RWPE1 (cell line): ENCODE measurements around the gene SF3B3.

ENCODE experiments used
- CTCF ChIA-PET: fragments of 350-600 bp; sonication (Branson Sonifier 250); formaldehyde crosslinking; extraction: SDS; loops from one replicate; lab custom pipeline; 2021; lab: Yijun Ruan, JAX
- POLR2A ChIA-PET: fragments of 400-600 bp; formaldehyde crosslinking; extraction: SDS; loops from one replicate; lab custom pipeline; 2020; ENCODE audit warnings: antibody characterized with exemption; ENCODE audit not compliant: low non-redundant PET; lab: Yijun Ruan, JAX
- DNase-seq: peaks from one replicate; pipeline ENCODE4 v3.0.0; 2012; ENCODE audit warnings: low spot score
- H3K27ac ChIP-seq: fragments of 450-650 bp; 2 replicates; pipeline ENCODE4 v1.5.1; 2017
- TF ChIP-seq, protein P1 (sequence below): fragments of 450-650 bp; conservative IDR thresholded peaks from 2 replicates; pipeline ENCODE4 v1.5.1; 2017; ENCODE audit warnings: low read depth, mild to moderate bottlenecking

The SF3B3 gene

DNA sequence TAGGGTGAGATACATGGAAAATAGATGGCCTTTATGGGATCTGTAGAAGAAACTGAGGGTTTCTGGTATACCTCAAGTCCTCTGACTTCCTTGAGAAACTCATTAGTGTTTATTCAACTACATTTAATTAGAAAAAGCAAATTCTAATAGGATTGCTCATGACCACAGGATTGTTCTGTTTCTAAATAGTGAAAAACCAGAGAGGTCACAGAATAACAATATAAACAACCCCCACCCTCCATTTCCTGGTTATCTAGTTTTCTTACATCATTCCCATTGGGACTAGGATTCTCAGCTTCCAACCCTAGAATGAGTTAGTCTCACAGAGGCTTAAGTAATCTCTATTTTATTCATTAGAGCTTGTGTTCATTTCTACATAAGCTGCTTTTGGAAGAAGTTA, 30.0 kb downstream of the SF3B3 start:
- TF ChIP-seq, protein P1, sequence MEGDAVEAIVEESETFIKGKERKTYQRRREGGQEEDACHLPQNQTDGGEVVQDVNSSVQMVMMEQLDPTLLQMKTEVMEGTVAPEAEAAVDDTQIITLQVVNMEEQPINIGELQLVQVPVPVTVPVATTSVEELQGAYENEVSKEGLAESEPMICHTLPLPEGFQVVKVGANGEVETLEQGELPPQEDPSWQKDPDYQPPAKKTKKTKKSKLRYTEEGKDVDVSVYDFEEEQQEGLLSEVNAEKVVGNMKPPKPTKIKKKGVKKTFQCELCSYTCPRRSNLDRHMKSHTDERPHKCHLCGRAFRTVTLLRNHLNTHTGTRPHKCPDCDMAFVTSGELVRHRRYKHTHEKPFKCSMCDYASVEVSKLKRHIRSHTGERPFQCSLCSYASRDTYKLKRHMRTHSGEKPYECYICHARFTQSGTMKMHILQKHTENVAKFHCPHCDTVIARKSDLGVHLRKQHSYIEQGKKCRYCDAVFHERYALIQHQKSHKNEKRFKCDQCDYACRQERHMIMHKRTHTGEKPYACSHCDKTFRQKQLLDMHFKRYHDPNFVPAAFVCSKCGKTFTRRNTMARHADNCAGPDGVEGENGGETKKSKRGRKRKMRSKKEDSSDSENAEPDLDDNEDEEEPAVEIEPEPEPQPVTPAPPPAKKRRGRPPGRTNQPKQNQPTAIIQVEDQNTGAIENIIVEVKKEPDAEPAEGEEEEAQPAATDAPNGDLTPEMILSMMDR = no peak
- CTCF ChIA-PET = no interaction called here
- H3K27ac ChIP-seq = no peak overlapping the region

DNA sequence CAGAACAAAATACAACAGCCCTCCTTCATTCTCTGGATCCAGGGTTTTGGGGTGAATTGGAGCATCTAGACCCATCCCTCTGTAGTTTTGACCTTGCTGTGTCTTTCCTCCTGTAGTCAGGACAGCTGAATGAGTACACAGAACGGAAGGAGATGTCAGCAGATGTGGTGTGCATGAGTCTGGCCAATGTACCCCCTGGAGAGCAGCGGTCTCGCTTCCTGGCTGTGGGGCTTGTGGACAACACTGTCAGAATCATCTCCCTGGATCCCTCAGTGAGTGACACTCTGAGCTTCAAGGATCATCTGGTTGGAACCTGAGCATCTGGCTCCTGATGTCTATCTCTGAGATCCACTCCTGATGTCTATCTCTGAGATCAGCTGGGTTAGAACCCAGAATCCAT, 32.4 kb downstream of the SF3B3 start:
- ChIA-PET POLR2A (no interaction called here), CTCF (no interaction called here)
- DNase-seq = no peak
- H3K27ac ChIP-seq = no peak overlapping the region
- TF ChIP-seq, protein P1 = no peak

More for the DNA sequence above, 30.0 kb downstream of the SF3B3 start:
- POLR2A ChIA-PET = no interaction called here
- no peak for DNase-seq

DNA sequence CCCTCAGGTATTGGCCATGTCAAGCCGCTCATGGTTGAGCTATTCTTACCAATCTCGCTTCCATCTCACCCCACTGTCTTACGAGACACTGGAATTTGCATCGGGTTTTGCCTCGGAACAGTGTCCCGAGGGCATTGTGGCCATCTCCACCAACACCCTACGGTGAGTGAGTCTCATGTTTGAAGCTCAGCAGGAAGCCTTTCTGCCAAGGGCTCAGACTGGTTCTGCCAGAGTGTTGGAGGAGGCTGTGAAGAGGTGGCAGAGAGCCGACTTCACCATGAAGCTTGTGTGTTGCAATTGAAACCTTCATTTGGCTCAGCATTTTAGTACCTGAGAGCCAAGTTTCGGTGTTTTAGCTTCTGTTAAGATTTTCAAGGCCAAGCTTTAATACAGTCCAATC, 38.0 kb downstream of the SF3B3 start:
- no peak for DNase-seq
- POLR2A ChIA-PET = interaction anchor here (0.7 kb wide), 1 partner anchor 14 kb away, joined by 3 read pairs; no protein-coding TSS in a partner anchor
- no peak overlapping the region for H3K27ac ChIP-seq
- CTCF ChIA-PET = no interaction called here
- TF ChIP-seq, protein P1 = no peak

DNA sequence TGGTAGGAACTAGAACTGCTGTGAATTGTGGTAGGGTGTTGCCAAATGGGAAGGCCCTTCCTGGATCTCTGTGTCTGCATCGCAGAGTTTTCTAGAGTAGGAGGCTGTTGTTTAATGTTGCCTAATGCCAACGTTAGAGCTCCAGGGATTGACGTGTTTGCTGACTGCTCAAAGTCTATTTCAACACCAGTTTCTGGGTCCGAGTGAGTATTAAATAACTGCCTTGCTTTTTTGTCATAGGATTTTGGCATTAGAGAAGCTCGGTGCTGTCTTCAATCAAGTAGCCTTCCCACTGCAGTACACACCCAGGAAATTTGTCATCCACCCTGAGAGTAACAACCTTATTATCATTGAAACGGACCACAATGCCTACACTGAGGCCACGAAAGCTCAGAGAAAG, 40.0 kb downstream of the SF3B3 start:
- TF ChIP-seq, protein P1 = no peak
- DNase-seq = no peak
- H3K27ac ChIP-seq = no peak overlapping the region
- POLR2A ChIA-PET = no interaction called here
- CTCF ChIA-PET = no interaction called here

DNA sequence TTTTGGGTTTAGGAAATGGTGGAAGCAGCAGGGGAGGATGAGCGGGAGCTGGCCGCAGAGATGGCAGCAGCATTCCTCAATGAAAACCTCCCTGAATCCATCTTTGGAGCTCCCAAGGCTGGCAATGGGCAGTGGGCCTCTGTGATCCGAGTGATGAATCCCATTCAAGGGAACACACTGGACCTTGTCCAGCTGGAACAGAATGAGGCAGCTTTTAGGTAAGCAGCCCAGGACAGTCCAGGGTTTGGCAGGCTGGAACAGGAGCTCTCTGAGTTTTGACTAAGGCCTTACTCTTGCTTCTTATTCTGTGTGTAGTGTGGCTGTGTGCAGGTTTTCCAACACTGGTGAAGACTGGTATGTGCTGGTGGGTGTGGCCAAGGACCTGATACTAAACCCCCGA, 41.4 kb downstream of the SF3B3 start:
- DNase-seq = no peak
- ChIA-PET CTCF (no interaction called here), POLR2A (no interaction called here)
- no peak overlapping the region for H3K27ac ChIP-seq
- TF ChIP-seq, protein P1 = no peak

DNA sequence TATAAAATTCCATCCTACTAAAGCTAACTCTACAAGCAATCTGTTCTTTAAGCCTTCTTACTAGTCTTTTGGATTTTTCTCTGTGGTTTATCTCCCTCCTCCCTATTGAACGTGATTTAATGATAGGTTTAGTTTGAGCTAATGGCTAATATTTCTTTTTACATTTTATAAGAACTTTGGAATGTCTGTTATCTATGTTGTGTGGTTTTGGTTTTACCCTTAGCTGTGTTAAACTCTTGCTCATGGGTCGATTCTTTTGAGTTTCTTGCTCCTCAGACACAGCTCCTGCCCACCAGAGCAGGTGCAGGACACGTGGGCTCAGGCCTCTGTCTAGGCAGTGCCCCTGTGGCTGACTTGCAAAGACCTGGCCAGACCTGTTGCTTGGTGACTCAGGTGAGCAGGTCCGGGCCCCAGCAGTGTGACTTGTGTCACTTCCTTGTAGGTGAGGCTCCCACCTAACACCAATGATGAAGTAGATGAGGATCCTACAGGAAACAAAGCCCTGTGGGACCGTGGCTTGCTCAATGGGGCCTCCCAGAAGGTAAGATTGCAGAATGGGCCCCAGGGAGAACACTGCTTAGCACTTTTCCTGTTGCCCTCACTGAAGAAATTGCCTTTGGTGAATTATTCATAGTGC, 45.1 kb downstream of the SF3B3 start:
- CTCF ChIA-PET = interaction anchor here (0.6 kb wide), 1 partner anchor 97 kb away, joined by 3 read pairs; no protein-coding TSS in a partner anchor
- TF ChIP-seq, protein P1 = no peak
- H3K27ac ChIP-seq = peak overlapping the region; percentile 40; the same call in 1 of the 2 replicates
- DNase-seq = no peak
- POLR2A ChIA-PET = no interaction called here
